HG03039 (cell line): ENCODE measurements around the gene ODF4.
"Not testable (repeated sequence)": the region's sequence is repeated elsewhere in the genome, so short reads cannot be mapped to it uniquely, and the experiment has no call there.

Experiments used
- ATAC-seq: cut with Tn5 transposase; IDR thresholded peaks from one replicate; pipeline ENCODE4 v1.9.1; 2021; ENCODE audit warnings: mild to moderate bottlenecking, moderate library complexity; ENCODE audit not compliant: unreplicated experiment

The ODF4 gene

GRCh38 chr17:8366231-8366630 lies 26.6 kb downstream of the ODF4 start:
- no peak for ATAC-seq

- ATAC-seq = no peak
Measured at GRCh38 chr17:8368193-8368592, 28.6 kb downstream of the ODF4 start.

- ATAC-seq = no peak
Measured at GRCh38 chr17:8369944-8370343, 30.3 kb downstream of the ODF4 start.

DNA sequence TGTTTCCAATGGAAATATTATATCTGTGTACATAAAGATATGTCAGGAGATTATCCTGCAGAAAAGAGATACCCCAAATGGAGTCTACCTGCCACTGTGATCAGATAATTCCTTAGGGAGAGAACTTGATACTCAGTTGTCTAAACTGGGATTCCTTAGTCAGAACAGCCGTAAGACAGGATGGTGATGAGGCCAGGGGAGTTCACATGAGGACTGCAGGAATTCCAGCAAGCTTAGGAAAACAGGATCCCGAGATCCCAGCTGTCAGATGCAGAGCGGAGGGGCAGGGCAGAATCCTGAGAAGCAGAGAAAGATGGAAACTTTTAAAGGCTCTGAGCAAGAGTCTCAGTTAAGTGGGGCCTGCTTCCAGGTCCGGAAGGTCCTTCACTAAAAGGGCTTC lies 32.1 kb downstream of the ODF4 start:
- ATAC-seq = no peak

DNA sequence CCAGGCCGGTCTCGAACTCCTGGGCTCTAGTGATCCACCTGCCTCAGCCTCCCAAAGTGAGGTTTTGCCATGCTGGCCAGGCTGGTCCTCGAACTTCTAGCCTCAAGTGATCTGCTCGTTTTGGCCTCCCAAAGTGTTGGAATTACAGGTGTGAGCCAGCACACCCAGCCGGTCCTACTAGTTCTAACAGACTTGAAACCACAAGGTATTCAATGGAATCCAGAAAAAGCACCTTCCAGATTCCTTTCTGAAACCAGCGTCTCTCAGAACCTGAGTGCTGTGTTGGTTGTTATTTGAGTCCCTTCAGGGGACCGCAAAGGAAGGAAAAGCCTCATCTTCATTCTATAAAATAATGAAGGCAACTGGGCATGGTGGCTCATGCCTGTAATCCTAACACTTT lies 32.8 kb downstream of the ODF4 start:
- ATAC-seq = no peak

GRCh38 chr17:8373856-8374255 lies 34.2 kb downstream of the ODF4 start:
- ATAC-seq = not testable (repeated sequence)

- no peak for ATAC-seq
Measured at GRCh38 chr17:8375738-8376259, 36.2 kb downstream of the ODF4 start.

DNA sequence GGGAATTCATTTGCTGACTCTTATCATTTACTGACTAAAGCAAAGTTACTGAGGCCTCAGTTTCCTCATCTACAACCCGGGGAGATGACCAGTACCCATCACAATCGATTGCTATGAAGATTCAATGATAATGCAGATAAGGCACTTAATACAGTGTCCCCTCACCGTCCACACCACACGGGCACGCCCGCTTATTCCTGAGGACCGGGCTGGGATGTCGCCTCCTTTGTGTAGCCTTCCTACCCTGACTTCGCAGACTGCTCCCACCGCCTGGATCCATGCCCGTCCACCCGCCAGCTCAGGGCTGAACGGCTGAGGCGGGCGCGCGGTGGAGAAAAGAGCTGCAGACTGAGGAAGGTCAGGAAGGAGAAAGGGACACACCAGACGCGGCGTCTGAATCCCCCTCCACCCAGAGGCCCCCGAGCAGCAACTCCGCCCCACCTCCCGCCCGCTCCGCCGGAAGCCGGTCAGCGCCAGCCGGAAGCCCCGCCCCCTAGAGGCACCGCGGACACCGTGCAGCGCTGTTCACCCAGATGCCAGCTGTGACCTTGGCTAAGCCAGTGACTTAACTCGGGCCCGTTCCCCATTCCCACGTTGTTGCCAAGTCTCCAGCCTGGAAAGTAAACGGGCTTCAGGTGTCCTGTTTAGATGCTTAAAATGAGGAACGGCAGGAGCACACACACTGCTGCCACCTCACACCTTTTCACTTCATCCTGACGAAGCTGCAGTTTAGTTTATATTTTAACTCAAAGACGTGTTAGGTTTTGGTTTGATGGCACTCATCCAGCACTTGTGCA lies 36.8 kb downstream of the ODF4 start, which contains the start of gene KRABD2:
Gene KRABD2, minus strand, starts transcription at position 434 of the 797 bp plus-strand sequence.
- ATAC-seq = peak; percentile 81

- ATAC-seq = no peak
Measured at GRCh38 chr17:8377422-8377821, 37.8 kb downstream of the ODF4 start.

GRCh38 chr17:8378117-8378516 lies 38.5 kb downstream of the ODF4 start:
- not testable (repeated sequence) for ATAC-seq

GRCh38 chr17:8380049-8380448 lies 40.4 kb downstream of the ODF4 start:
- no peak for ATAC-seq

- no peak for ATAC-seq
Measured at GRCh38 chr17:8382052-8382879, 42.6 kb downstream of the ODF4 start.

GRCh38 chr17:8382880-8383142 lies 43.2 kb downstream of the ODF4 start:
- ATAC-seq = peak; percentile 3

DNA sequence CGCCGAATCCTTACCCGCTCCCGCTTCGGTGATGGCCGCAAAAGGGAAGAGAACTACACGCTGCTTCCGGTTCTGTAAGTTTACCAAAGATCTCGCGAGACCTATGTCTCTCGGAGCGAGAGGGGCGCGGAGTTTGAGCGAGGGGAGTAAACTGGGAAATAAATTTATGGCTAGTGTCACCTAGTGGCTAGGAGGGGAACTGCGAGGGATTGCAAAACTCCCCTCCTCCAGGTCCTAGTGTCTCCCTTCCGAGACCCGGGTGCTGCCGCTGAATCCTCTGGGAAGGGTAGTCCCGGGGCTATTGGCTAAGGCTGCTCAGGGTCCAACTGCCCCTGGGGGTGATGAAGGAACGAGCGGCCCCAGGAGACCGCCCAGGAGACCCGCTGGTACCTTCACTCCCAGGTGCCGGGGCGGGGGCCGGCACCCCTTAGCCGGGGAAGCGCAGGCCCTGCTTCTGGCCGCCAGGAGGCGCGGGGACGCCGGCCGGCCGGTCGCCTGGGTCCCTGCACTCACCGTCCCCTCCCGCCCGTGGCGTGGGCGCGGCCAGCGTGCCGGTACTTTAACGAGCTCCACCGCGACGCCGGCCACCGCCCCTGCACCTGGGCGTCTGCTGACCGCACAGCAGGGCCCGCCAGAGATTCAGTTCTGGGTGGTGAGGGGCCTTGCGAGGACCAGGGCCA lies 43.6 kb downstream of the ODF4 start, which contains the start of gene RPL26:
Gene RPL26, minus strand, starts transcription at position 51 of the 680 bp plus-strand sequence. CDS start 883 bp downstream, outside the sequence.
- peak; percentile 89 for ATAC-seq

GRCh38 chr17:8384801-8385378 lies 45.2 kb downstream of the ODF4 start:
- ATAC-seq = no peak

DNA sequence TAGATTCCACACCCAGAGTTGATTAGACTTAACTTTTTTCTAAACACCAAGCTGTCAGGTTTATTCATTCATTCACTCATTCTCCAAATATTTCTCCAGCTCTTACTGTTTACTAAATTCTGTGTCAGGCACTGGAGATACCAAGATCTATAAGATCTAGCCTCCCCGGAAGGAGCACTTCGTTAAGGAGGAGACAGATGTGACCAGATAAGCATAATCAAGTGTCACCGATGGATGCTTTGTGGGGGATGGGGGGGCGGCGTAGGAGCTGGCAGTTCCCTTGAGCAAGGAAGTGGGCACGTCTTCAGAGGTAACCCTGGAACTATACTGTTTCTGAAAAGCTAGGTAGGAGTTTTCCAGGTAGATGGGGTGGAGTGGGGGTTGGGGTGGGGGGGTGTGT lies 47.2 kb downstream of the ODF4 start:
- ATAC-seq = no peak

DNA sequence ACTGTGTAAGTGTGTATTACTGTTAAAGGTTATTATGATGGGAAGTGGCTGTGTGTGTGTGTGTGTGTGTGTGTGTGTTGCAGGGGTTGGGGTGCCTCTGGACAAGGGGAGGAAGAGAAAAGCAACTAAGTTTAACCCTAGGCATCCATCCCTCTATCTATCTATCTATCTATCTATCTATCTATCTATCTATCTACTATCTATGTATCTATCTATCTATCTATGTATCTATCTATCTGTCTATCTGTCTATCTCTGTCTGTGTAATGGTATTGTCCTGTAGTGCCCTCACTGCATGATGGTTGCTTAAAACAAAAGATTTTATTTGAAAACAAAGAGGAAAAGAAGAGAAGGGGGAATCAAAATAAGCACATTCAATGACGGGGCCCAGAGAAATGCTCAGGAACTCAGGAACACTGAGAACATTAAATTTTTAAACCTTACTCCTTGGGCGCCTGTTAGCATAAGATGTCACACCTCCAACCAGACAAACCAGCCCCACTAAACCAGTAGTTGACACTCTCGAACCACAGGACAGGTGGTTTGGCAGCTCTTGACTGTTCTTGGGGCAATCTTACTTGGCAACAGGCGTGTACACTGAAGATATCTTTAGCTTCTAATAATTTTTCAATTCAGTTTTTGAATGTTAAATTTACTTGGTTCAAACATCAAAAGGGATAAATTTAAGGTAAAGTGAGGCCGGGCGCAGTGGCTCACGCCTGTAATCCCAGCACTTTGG lies 48.4 kb downstream of the ODF4 start:
- ATAC-seq = no peak

DNA sequence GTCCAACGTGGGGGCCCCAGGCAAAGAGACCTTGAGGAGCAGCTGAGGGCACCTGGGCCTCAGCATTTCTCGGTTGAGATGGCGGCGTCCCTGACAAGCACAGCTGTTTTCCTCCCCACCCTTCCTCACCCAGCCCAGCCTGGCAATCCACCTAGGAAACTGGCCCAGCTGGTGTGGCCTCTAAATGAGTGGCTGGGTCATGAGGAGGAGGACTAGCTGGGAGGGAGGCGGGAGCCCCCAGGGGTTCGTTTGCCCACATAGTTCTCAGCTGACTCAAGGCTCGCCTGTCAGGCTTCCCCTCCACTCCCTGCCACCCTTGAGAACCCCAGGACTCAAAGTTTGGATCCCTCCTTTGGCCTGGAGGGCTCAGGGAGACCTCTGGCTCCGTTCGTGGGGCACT lies 52.1 kb downstream of the ODF4 start:
- no peak for ATAC-seq

GRCh38 chr17:8392274-8392673 lies 52.6 kb downstream of the ODF4 start:
- no peak for ATAC-seq
